Measurements from ENCODE around the gene GRK2. TPM values are rescaled to one million over a fixed set of nuclear protein-coding genes. Genes with fewer than 3 reads are reported as not detected.

Gene GRK2
- total RNA-seq, 4 donors from 2014 or later = 104 to 294 (median 160) TPM

DNA sequence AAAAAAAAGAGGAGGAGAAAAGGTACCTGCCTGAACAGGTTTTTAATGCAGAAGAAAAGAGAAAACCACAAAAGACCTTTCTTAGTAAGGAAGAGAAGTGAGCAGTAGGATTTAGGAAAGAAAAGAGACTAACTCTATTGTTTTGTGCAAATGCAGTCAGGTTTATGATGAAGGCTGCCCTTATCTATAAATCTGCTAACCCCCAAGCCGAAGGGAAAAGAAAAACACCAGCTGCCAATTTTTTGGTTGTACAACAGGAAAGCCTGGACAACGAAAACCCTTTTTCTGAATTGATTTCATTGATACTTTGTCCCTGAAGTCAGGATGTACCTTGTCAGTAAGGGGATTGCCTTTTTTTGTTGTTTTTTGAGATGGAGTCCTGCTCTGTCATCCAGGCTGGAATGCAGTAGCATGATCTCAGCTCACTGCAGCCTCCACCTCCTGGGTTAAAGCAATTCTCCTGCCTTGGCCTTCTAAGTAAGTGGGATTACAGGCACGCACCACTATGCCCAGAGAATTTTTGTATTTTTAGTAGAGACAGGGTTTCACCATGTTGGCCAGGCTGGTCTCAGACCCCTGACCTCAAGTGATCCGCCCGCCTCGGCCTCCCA is 65.9 kb downstream of the GRK2 start:
- TF ChIP-seq, protein P1, sequence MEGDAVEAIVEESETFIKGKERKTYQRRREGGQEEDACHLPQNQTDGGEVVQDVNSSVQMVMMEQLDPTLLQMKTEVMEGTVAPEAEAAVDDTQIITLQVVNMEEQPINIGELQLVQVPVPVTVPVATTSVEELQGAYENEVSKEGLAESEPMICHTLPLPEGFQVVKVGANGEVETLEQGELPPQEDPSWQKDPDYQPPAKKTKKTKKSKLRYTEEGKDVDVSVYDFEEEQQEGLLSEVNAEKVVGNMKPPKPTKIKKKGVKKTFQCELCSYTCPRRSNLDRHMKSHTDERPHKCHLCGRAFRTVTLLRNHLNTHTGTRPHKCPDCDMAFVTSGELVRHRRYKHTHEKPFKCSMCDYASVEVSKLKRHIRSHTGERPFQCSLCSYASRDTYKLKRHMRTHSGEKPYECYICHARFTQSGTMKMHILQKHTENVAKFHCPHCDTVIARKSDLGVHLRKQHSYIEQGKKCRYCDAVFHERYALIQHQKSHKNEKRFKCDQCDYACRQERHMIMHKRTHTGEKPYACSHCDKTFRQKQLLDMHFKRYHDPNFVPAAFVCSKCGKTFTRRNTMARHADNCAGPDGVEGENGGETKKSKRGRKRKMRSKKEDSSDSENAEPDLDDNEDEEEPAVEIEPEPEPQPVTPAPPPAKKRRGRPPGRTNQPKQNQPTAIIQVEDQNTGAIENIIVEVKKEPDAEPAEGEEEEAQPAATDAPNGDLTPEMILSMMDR (IDR thresholded peaks at IDR 0.05) = no peak
- TF ChIP-seq POLR2A (IDR thresholded peaks at IDR 0.05) (no peak), POLR2AphosphoS5 (IDR thresholded peaks at IDR 0.05) (no peak), EP300 (IDR thresholded peaks at IDR 0.05; ENCODE audit: low read depth) (no peak)
- WGBS, 2 donors (ENCODE audit: low coverage in 1 of 2) = 82 to 87% methylated on average over 2 to 6 of the region's 6 CpGs
- H3K27me3 ChIP-seq = no peaks in the 10 kb centered on the region
- H3K36me3 ChIP-seq = no peaks in the 10 kb centered on the region
- intact Hi-C loops (cut with DNase I; ENCODE audit: low total_unique reads) = no loop called here
- H3K27ac ChIP-seq = no peak overlapping the region
- no peaks in the 10 kb centered on the region for H3K4me1 ChIP-seq
- no peak for DNase-seq
- no peak overlapping the region for H3K4me3 ChIP-seq
- in situ Hi-C loops (cut with MboI; ENCODE audit: low pct_ligation_motif_present in 1 of 4, low pct_unique_long_range_greater_than_20kb in 1 of 4, low sequenced_read_pairs in 3 of 4) = no loop called here
- no peaks in the 10 kb centered on the region for H3K9me3 ChIP-seq

Other genes starting within 250 kb of the GRK2 start
- gene SYT12, start 243.3 kb upstream of the GRK2 start, total RNA-seq = not detected
- 10 to 100 TPM in 1 of 4 donors, 1 to 10 TPM in 3; 1.2 to 54.6 (median 5.8) TPM for gene RHOD, start 209.6 kb upstream of the GRK2 start, total RNA-seq
- 100 to 1,000 TPM in 1 of 4 donors, 10 to 100 TPM in 3; 65.3 to 137 (median 81.2) TPM for gene KDM2A, start 147.2 kb upstream of the GRK2 start, total RNA-seq
- 100 to 1,000 TPM in 1 of 4 donors, 10 to 100 TPM in 3; 19.7 to 194 (median 54.5) TPM for gene ANKRD13D, start 22.8 kb downstream of the GRK2 start, total RNA-seq
- gene SSH3, start 37.1 kb downstream of the GRK2 start, total RNA-seq = 100 to 1,000 TPM in 2 of 4 donors, 10 to 100 TPM in 2; 73.0 to 174 (median 123) TPM
- gene POLD4, start 87.1 kb downstream of the GRK2 start, total RNA-seq = 100 to 1,000 TPM; 261 to 372 (median 319) TPM
- gene CLCF1, start 107.1 kb downstream of the GRK2 start, total RNA-seq = 10 to 100 TPM in 1 of 4 donors, 1 to 10 TPM in 3; 1.8 to 46.4 (median 5.8) TPM
- gene RAD9A, start 125.5 kb downstream of the GRK2 start, total RNA-seq = 100 to 1,000 TPM in 2 of 4 donors, 10 to 100 TPM in 2; 37.8 to 470 (median 95.3) TPM
- 100 to 1,000 TPM in 3 of 4 donors, 10 to 100 TPM in 1; 83.0 to 251 (median 163) TPM for gene PPP1CA, start 135.4 kb downstream of the GRK2 start, total RNA-seq
- 10 to 100 TPM in 2 of 4 donors, 1 to 10 TPM in 2; 1.2 to 17.2 (median 7.4) TPM for gene TBC1D10C, start 137.6 kb downstream of the GRK2 start, total RNA-seq
- gene CARNS1, start 149.2 kb downstream of the GRK2 start, total RNA-seq = 1 to 10 TPM in 1 of 4 donors, under 1 TPM in 3; 0.27 to 4.4 (median 0.43) TPM
- gene RPS6KB2, start 162.0 kb downstream of the GRK2 start, total RNA-seq = 100 to 1,000 TPM in 1 of 4 donors, 10 to 100 TPM in 3; 53.5 to 108 (median 75.9) TPM
- 10 to 100 TPM; 13.2 to 78.9 (median 53.9) TPM for gene PTPRCAP, start 171.2 kb downstream of the GRK2 start, total RNA-seq
- gene CORO1B, start 177.0 kb downstream of the GRK2 start, total RNA-seq = 100 to 1,000 TPM in 3 of 4 donors, 10 to 100 TPM in 1; 72.6 to 204 (median 151) TPM
- not detected for gene GPR152, start 186.3 kb downstream of the GRK2 start, total RNA-seq
- gene CABP4, start 188.9 kb downstream of the GRK2 start, total RNA-seq = 1 to 10 TPM in 2 of 4 donors, not detected in 2; 1.2 to 2.2 TPM
- gene TMEM134, start 202.8 kb downstream of the GRK2 start, total RNA-seq = 100 to 1,000 TPM; 107 to 347 (median 115) TPM
- 10 to 100 TPM; 32.9 to 71.5 (median 57.6) TPM for gene AIP, start 216.6 kb downstream of the GRK2 start, total RNA-seq
- 100 to 1,000 TPM in 1 of 4 donors, 10 to 100 TPM in 3; 23.5 to 451 (median 60.8) TPM for gene PITPNM1, start 238.9 kb downstream of the GRK2 start, total RNA-seq
- 100 to 1,000 TPM in 1 of 4 donors, 10 to 100 TPM in 3; 49.4 to 140 (median 83.4) TPM for gene CDK2AP2, start 241.7 kb downstream of the GRK2 start, total RNA-seq